Activated CD8-positive, alpha-beta memory T cell treated with anti-CD3 and anti-CD28 coated beads, Interleukin-2, amount 50 U/mL, for 4 hours (primary cell): ENCODE measurements around the gene C10orf53.

Experiments used
- DNase-seq: peaks from one replicate; pipeline ENCODE4 v3.0.0-alpha.2; 2020

C10orf53 gene

GRCh38 chr10:49738616-49739360 lies 59.3 kb downstream of the C10orf53 start:
- DNase-seq, result no peak

GRCh38 chr10:49739426-49739825 lies 60.0 kb downstream of the C10orf53 start:
- no peak for DNase-seq

GRCh38 chr10:49740346-49741107 lies 61.1 kb downstream of the C10orf53 start:
- no peak for DNase-seq

GRCh38 chr10:49741108-49741995 lies 61.9 kb downstream of the C10orf53 start:
- DNase-seq, result no peak

- DNase-seq, result no peak
These were observed 63.4 kb downstream of the C10orf53 start for GRCh38 chr10:49742683-49743463.

- DNase-seq, result no peak
These were observed 64.1 kb downstream of the C10orf53 start for GRCh38 chr10:49743464-49744075.

GRCh38 chr10:49744091-49744685 lies 64.7 kb downstream of the C10orf53 start:
- DNase-seq, result no peak

GRCh38 chr10:49744924-49745605 lies 65.6 kb downstream of the C10orf53 start:
- DNase-seq, result no peak

GRCh38 chr10:49745756-49746155 lies 66.3 kb downstream of the C10orf53 start:
- no peak for DNase-seq

- DNase-seq, result no peak
These were observed 67.3 kb downstream of the C10orf53 start for GRCh38 chr10:49746626-49747302.
